Upper lobe of left lung (tissue), 6 donors: Measurements from ENCODE around the gene CHD5. TPM values are rescaled to one million over a fixed set of nuclear protein-coding genes. Genes with fewer than 3 reads are reported as not detected.
A peak's percentile ranks its signal among the peaks of the same experiment; 100 is the strongest.

ENCODE experiments used
- ATAC-seq, 2 donors: fragments of 200-7000 bp; cut with Tn5 transposase; one replicate each; pipeline ENCODE4 v1.9.1; 2022; ENCODE audit warnings: mild to moderate bottlenecking in 2 of 2, moderate library complexity in 2 of 2; ENCODE audit not compliant: low FRiP score in 2 of 2
- DNase-seq, 2 donors: peaks; one replicate each; pipeline ENCODE4 v3.0.0-alpha.2; 2019 to 2020
- H3K27ac ChIP-seq, 4 donors: fragments of 200-600 bp; sonication (generic); one replicate each; pipeline ENCODE4 v1.5.1; 2016 to 2019
- H3K27me3 ChIP-seq, 4 donors: fragments of 200-600 bp; sonication (generic); one replicate each; pipeline ENCODE4 v1.5.1; 2017 to 2019
- H3K36me3 ChIP-seq, 4 donors: fragments of 200-600 bp; sonication (generic); one replicate each; pipeline ENCODE4 v1.5.1; 2016 to 2019
- H3K4me1 ChIP-seq, 4 donors: fragments of 200-600 bp; sonication (generic); one replicate each; pipeline ENCODE4 v1.5.1; 2018 to 2019
- H3K4me3 ChIP-seq, 4 donors: fragments of 200-600 bp; sonication (generic); one replicate each; pipeline ENCODE4 v1.5.1; 2017 to 2019; ENCODE audit warnings: mild to moderate bottlenecking in 2 of 4, moderate library complexity in 1 of 4
- H3K9me3 ChIP-seq, 4 donors: fragments of 200-600 bp; sonication (generic); one replicate each; pipeline ENCODE4 v1.5.1; 2018 to 2019
- EP300 ChIP-seq, 4 donors: sonication (generic); formaldehyde crosslinking; IDR thresholded peaks; one replicate each; pipeline ENCODE4 v1.5.1; 2017; ENCODE audit warnings: antibody characterized with exemption in 4 of 4, control low read depth in 2 of 4
- POLR2A ChIP-seq, 4 donors: fragments of 450-650 bp; IDR thresholded peaks; one replicate each; pipeline ENCODE4 v1.5.1; 2016 to 2017; ENCODE audit warnings: antibody characterized with exemption in 4 of 4, mild to moderate bottlenecking in 2 of 4
- POLR2AphosphoS5 ChIP-seq, 2 donors: sonication (generic); formaldehyde crosslinking; IDR thresholded peaks; one replicate each; pipeline ENCODE4 v1.5.1; 2017; ENCODE audit warnings: antibody characterized with exemption in 2 of 2
- WGBS, 2 donors: methylation state at CpG; one replicate each; pipeline ENCODE4 v1.1.5; 2017 to 2018; 5-methylcytosine and 5-hydroxymethylcytosine counted together
- total RNA-seq, 6 donors: library from RNA; depleted of rRNA in 4 of 6; stranded (reverse); fragments of >200 nt in 4 of 6; gene quantifications; one replicate each; pipeline versions ENCODE4 v1.1.0 to v1.2.1, GENCODE V29; 2016 to 2021
- TF ChIP-seq, protein P1 (sequence below), 6 experiments: fragments of 450-650 bp in 4 of 6; fragments of 200-600 bp in 2 of 6; sonication (generic) in 2 of 6; IDR thresholded peaks; one replicate each; pipeline ENCODE4 v1.5.1; 2016 to 2019; ENCODE audit warnings: antibody characterized with exemption in 6 of 6
- donor health status: DM: no; HTN: no; CAD: no; lungs with moderate emphysema.
- donor health status: DM: no; HTN: yes; CAD: no; lungs with severe emphysema.

The CHD5 gene
- total RNA-seq, 6 donors from 2014 or later: 0.14 to 1.3 (median 0.25) TPM

DNA sequence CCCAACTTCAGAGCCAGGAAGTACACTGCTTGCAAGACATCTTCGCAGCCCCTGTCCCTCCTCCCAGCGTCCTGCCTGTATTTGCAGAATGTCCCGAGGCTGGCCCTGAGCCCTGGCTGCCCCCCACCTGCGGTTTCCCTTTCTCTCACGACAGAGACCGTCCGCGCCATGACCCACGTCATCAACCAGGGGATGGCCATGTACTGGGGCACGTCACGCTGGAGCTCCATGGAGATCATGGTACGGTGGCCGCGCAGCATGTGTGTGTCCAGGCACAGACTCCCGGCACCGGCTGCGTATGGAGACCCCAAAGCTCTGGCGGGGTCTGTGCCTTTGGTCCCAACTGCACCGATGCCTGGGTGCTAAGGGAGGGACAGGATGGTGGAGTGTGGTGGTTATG is 85.9 kb downstream of the CHD5 start:
- H3K4me1 ChIP-seq: no peaks in the 10 kb centered on the region
- no peaks in the 10 kb centered on the region for H3K27me3 ChIP-seq
- no peaks in the 10 kb centered on the region for H3K9me3 ChIP-seq
- 81 to 93% methylated on average over 10 to 19 of the region's 19 CpGs for WGBS, 2 donors
- TF ChIP-seq, protein P1, sequence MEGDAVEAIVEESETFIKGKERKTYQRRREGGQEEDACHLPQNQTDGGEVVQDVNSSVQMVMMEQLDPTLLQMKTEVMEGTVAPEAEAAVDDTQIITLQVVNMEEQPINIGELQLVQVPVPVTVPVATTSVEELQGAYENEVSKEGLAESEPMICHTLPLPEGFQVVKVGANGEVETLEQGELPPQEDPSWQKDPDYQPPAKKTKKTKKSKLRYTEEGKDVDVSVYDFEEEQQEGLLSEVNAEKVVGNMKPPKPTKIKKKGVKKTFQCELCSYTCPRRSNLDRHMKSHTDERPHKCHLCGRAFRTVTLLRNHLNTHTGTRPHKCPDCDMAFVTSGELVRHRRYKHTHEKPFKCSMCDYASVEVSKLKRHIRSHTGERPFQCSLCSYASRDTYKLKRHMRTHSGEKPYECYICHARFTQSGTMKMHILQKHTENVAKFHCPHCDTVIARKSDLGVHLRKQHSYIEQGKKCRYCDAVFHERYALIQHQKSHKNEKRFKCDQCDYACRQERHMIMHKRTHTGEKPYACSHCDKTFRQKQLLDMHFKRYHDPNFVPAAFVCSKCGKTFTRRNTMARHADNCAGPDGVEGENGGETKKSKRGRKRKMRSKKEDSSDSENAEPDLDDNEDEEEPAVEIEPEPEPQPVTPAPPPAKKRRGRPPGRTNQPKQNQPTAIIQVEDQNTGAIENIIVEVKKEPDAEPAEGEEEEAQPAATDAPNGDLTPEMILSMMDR (IDR thresholded peaks at IDR 0.05): no peak
- TF ChIP-seq POLR2AphosphoS5 (IDR thresholded peaks at IDR 0.05) (no peak), EP300 (IDR thresholded peaks at IDR 0.05) (no peak), POLR2A (IDR thresholded peaks at IDR 0.05) (no peak)
- DNase-seq: peak in 1 of 2 donors; percentile 57
- ATAC-seq: no peak
- H3K4me3 ChIP-seq: no peak overlapping the region
- H3K36me3 ChIP-seq: peaks cover 0 to 12% (median 7%) of the 10 kb centered on the region in 4 donors
- H3K27ac ChIP-seq: no peak overlapping the region

DNA sequence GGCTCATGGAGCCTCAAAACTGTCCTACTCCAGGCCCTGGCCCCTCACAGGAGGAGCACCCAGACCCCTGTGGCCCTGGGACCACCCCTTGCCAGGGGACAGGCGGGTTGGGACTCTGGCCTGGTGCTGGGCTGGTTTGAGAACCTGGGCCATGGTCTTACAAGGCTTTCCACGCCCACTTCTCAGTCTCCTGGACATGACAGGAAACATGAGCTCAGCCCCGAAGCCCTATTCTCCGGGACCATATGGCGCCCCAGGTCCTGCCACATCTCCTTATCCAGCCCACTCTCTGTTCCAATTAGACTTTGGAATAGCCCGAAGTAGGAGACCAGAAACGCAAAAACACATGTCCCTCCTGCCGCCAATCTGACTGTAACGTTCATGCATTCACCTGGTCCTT is 86.5 kb downstream of the CHD5 start:
- no peaks in the 10 kb centered on the region for H3K4me1 ChIP-seq
- TF ChIP-seq POLR2A (IDR thresholded peaks at IDR 0.05) (no peak), POLR2AphosphoS5 (IDR thresholded peaks at IDR 0.05) (no peak), EP300 (IDR thresholded peaks at IDR 0.05) (no peak)
- TF ChIP-seq, protein P1 (IDR thresholded peaks at IDR 0.05): no peak
- H3K9me3 ChIP-seq: no peaks in the 10 kb centered on the region
- peaks cover 0 to 15% (median 6%) of the 10 kb centered on the region in 4 donors for H3K36me3 ChIP-seq
- H3K27ac ChIP-seq: no peak overlapping the region
- 92 to 95% methylated on average over 7 to 9 of the region's 9 CpGs for WGBS, 2 donors
- no peak for ATAC-seq
- peak in 1 of 2 donors; percentile 25 for DNase-seq
- H3K4me3 ChIP-seq: no peak overlapping the region
- no peaks in the 10 kb centered on the region for H3K27me3 ChIP-seq

DNA sequence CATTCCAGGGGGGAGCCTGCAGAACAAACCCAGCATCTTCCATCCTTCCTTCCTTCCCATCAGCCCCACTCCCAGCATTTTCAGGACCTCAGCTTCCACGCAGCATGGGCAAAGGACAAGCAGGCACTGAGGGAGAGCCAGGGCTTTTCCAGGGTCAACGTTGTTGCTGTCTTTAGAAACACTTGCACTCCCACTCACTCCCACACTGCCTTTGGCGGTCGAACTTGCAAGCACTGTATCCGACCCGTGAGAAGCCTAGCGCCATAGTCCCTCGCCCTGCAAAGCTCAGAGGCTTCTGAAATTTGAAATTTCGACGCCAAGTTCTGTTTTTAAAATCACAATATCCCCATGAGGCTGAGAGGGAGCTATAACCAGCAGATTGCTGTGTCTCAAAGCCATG is 87.0 kb downstream of the CHD5 start:
- H3K4me3 ChIP-seq: no peak overlapping the region
- H3K9me3 ChIP-seq: no peaks in the 10 kb centered on the region
- peaks cover 0 to 15% (median 5%) of the 10 kb centered on the region in 4 donors for H3K36me3 ChIP-seq
- 77 to 81% methylated on average over 10 of the region's 10 CpGs for WGBS, 2 donors
- DNase-seq (no peak), ATAC-seq (no peak)
- H3K27ac ChIP-seq: no peak overlapping the region
- no peaks in the 10 kb centered on the region for H3K4me1 ChIP-seq
- no peaks in the 10 kb centered on the region for H3K27me3 ChIP-seq
- TF ChIP-seq POLR2A (IDR thresholded peaks at IDR 0.05): no peak
- TF ChIP-seq, protein P1 (IDR thresholded peaks at IDR 0.05): no peak
- no peak for TF ChIP-seq POLR2AphosphoS5 (IDR thresholded peaks at IDR 0.05)
- TF ChIP-seq EP300 (IDR thresholded peaks at IDR 0.05): no peak

DNA sequence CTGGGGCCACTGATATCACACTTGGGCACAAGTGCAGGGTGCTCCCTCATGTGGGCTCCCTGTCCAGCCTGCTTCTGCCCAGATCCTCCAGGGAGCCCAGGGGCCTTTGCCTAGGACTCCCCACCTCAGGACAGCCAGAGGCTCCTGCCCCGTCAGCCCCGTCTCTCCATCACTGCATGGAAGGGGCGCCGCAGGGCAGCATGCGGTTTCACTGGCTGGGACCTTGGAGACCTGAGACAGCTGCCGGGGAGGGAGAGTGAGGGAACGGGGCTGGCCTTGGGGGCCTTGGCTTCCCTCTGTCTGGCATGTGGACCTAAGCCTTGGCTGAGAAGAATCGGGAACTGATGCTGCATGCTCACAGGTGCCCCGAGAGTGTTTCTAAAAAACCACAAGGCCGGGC is 87.9 kb downstream of the CHD5 start:
- Histone ChIP-seq H3K27me3 (no peaks in the 10 kb centered on the region), H3K4me1 (no peaks in the 10 kb centered on the region), H3K27ac (no peak overlapping the region), H3K4me3 (no peak overlapping the region), H3K9me3 (no peaks in the 10 kb centered on the region), H3K36me3 (peaks cover 0 to 15% (median 5%) of the 10 kb centered on the region in 4 donors)
- no peak for TF ChIP-seq EP300 (IDR thresholded peaks at IDR 0.05)
- ATAC-seq (no peak), DNase-seq (peak in 1 of 2 donors; percentile 60)
- 81 to 87% methylated on average over 8 to 10 of the region's 10 CpGs for WGBS, 2 donors

DNA sequence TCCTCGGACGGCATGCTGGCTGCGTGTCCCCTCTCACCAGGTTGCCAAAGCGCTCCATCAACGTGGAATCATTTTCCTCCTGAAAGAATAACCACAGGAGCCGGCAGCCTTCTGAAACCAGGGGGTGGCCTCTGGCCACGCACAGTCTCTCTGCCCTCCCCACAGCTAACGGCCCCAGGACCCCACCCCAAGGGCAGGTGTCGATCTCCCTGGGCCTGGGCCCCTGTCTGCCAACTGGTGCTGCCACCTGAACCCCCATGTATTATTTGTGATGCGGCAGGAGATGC is 88.4 kb downstream of the CHD5 start:
- DNase-seq: no peak

More for the DNA sequence above, 88.4 kb downstream of the CHD5 start:
- WGBS, 2 donors: 86 to 90% methylated on average over 7 to 9 of the region's 10 CpGs
- Histone ChIP-seq H3K4me3 (no peak overlapping the region), H3K27me3 (no peaks in the 10 kb centered on the region), H3K36me3 (peaks cover 0 to 15% (median 5%) of the 10 kb centered on the region in 4 donors), H3K4me1 (no peaks in the 10 kb centered on the region), H3K27ac (no peak overlapping the region), H3K9me3 (no peaks in the 10 kb centered on the region)
- no peak for ATAC-seq
- TF ChIP-seq POLR2AphosphoS5 (IDR thresholded peaks at IDR 0.05) (no peak), POLR2A (IDR thresholded peaks at IDR 0.05) (no peak), EP300 (IDR thresholded peaks at IDR 0.05) (no peak)
- TF ChIP-seq, protein P1 (IDR thresholded peaks at IDR 0.05): no peak
